Measurements from ENCODE around the gene ERC1. TPM values are rescaled to one million over a fixed set of nuclear protein-coding genes. Genes with fewer than 3 reads are reported as not detected.

ERC1 gene
- total and polyA plus RNA-seq, 2 donors (not counting 3 experiments of a cell fraction or from before 2014, with no cell fraction given) = 11.7 to 66.1 TPM

DNA sequence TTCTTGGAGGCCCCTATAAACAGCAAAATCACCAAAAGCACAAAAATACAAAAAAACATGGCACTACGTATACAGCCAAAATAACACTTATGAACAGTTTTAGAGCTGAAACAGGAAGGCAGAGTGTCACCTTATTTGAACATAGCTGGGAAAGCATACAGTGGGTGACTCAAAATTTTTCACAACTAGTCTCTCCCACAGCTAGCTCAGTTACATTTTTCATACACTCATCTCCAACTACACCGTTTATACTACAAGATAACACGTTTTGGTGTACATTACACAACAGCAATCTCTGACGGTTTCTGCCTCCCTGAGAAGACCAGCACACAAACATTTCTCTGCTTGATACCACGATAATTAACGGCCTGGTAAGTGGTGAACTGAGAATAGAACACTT is 44.4 kb upstream of the ERC1 start:
- H3K27me3 ChIP-seq (ENCODE audit: control insufficient read depth in 2 of 2, insufficient read depth in 2 of 2, low read length in 2 of 2) = no peaks in the 10 kb centered on the region
- FAIRE-seq (no peak), DNase-seq (ENCODE audit: low read depth, low spot score) (no peak)
- no peak overlapping the region for H2AFZ ChIP-seq (ENCODE audit: low read depth, low read length)
- no peaks in the 10 kb centered on the region for H4K20me1 ChIP-seq (replicated peaks; ENCODE audit: control insufficient read depth, extremely low read depth, insufficient read depth, low read length)
- no TSS peak for BruUV-seq (replicated peaks)
- H3K4me1 ChIP-seq (ENCODE audit: control insufficient read depth, extremely low read depth, insufficient read depth, low read length) = peaks cover 6% of the 10 kb centered on the region
- dilution Hi-C loops (cut with MboI; ENCODE audit: extremely low pct_ligation_motif_present, low sequenced_read_pairs) = no loop called here
- H3K4me3 ChIP-seq (replicated peaks in 1 of 3; ENCODE audit: insufficient read depth in 1 of 3, low read depth in 1 of 3, low read length in 3 of 3) = no peak overlapping the region
- H3K9me1 ChIP-seq (replicated peaks; ENCODE audit: control insufficient read depth, extremely low read depth, insufficient read depth, low read length) = no peaks in the 10 kb centered on the region
- no peaks in the 10 kb centered on the region for H3K36me3 ChIP-seq (ENCODE audit: control insufficient read depth in 2 of 2, extremely low read depth in 1 of 2, insufficient read depth in 2 of 2, low read length in 2 of 2)
- TF ChIP-seq, protein P1, sequence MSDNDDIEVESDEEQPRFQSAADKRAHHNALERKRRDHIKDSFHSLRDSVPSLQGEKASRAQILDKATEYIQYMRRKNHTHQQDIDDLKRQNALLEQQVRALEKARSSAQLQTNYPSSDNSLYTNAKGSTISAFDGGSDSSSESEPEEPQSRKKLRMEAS (IDR thresholded peaks at IDR 0.05; ENCODE audit: insufficient read depth, insufficient read length) = no peak
- TF ChIP-seq FOS (IDR thresholded peaks at IDR 0.05; ENCODE audit: borderline replicate concordance, insufficient read depth, low read length) (no peak), GATA2 (IDR thresholded peaks at IDR 0.05; ENCODE audit: insufficient read depth, insufficient read length, low read depth, low read length) (no peak), POLR2A (IDR thresholded peaks at IDR 0.05; ENCODE audit: low read depth, low read length) (no peak), MYC (IDR thresholded peaks at IDR 0.05; ENCODE audit: low read depth, low read length) (no peak), EZH2 (IDR thresholded peaks at IDR 0.05; ENCODE audit: borderline replicate concordance, low read depth, low read length, severe bottlenecking) (no peak), POLR2AphosphoS5 (IDR thresholded peaks at IDR 0.05; ENCODE audit: insufficient read depth, low read depth, low read length) (no peak), JUN (IDR thresholded peaks at IDR 0.05; ENCODE audit: borderline replicate concordance, insufficient read depth, insufficient read length, low read depth) (no peak)
- TF ChIP-seq, protein P2, sequence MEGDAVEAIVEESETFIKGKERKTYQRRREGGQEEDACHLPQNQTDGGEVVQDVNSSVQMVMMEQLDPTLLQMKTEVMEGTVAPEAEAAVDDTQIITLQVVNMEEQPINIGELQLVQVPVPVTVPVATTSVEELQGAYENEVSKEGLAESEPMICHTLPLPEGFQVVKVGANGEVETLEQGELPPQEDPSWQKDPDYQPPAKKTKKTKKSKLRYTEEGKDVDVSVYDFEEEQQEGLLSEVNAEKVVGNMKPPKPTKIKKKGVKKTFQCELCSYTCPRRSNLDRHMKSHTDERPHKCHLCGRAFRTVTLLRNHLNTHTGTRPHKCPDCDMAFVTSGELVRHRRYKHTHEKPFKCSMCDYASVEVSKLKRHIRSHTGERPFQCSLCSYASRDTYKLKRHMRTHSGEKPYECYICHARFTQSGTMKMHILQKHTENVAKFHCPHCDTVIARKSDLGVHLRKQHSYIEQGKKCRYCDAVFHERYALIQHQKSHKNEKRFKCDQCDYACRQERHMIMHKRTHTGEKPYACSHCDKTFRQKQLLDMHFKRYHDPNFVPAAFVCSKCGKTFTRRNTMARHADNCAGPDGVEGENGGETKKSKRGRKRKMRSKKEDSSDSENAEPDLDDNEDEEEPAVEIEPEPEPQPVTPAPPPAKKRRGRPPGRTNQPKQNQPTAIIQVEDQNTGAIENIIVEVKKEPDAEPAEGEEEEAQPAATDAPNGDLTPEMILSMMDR (IDR thresholded peaks at IDR 0.05; ENCODE audit: extremely low read depth in 1 of 2, insufficient read depth in 1 of 2, low read depth in 1 of 2, low read length in 2 of 2) = no peak
- no peak overlapping the region for H3K27ac ChIP-seq (ENCODE audit: insufficient read depth, low read depth, low read length)
- intact Hi-C loops (cut with micrococcal nuclease) = no loop called here
- ChIA-PET POLR2A (no interaction called here), CTCF (interaction anchor here (0.7 to 4.0 kb wide), 2 partner anchors 9 to 146 kb away, joined by 3 to 19 read pairs; no protein-coding TSS in a partner anchor)
- H3K79me2 ChIP-seq (ENCODE audit: control insufficient read depth, insufficient read depth, low read length) = peaks cover 27% of the 10 kb centered on the region
- no peak overlapping the region for H3K9ac ChIP-seq (replicated peaks; ENCODE audit: extremely low read depth, insufficient read depth, low read length)
- no peak overlapping the region for H3K4me2 ChIP-seq (ENCODE audit: insufficient read depth, low read length)
- H3K9me3 ChIP-seq (replicated peaks; ENCODE audit: control insufficient read depth, insufficient read depth, low read length) = no peaks in the 10 kb centered on the region
